HG02943 (cell line): ENCODE measurements around the gene NAA16.
"Not testable (repeated sequence)": the region's sequence is repeated elsewhere in the genome, so short reads cannot be mapped to it uniquely, and the experiment has no call there.

ENCODE experiments used
- ATAC-seq: cut with Tn5 transposase; IDR thresholded peaks from one replicate; pipeline ENCODE4 v1.9.1; 2021; ENCODE audit warnings: mild to moderate bottlenecking, low read depth, moderate library complexity; ENCODE audit not compliant: unreplicated experiment

NAA16 gene

DNA sequence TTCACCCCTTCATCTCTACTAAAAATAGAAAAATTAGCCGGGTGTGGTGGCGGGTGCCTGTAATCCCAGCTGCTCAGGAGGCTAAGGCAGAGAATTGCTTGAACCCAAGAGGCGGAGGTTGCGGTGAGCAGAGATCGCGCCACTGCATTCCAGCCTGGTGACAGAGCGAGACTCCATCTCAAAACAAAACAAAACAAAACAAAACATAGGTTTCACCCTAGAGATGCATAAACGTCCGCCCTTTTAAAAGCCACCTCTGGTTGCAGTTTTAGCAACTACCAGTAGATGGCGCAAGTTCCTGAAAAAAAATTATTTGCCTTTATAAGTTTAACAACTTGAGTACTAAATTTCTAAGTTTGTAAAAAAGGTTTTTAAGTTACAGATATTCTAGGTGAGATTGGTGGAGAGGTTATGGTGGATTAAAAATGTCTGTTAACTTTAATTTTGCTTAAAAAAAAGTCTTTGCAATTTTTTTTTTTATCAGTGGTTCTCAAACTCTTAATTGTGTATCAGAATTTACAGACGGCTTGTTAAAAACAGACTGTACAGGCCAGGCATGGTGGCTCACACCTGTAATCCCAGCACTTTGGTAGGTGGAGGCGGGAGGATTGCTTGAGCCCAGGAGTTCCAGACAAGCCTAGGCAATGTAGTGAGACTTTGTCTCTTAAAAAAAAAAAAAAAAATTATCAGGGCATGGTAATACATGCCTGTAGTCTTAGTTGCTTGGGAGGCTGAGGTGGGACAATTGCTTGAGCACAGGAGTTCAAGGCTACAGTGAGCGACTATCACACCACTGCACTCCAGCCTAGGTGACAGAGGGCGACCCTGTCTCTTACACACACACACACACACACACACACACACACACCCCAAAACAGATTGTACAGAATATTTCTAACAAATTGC lies 42.1 kb downstream of the NAA16 start:
- ATAC-seq, result no peak

DNA sequence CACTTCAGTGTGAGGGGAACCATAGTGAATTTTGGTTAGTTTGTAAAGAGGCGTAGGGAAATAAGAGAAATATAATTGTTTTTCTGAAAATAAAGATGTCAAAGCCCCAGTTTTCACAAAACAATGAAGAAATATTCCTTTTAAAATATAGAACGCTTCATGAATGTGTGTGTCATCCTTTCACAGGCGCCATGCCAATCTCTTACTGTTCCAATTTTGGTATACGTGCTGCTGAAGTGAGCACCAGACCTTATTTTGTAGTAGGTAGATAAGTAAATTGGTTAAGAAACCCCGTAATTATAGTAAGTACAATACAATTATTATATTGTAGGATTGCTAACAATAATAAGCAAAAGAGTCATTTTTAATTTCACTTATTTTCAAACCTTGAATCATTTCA lies 43.3 kb downstream of the NAA16 start:
- no peak for ATAC-seq

DNA sequence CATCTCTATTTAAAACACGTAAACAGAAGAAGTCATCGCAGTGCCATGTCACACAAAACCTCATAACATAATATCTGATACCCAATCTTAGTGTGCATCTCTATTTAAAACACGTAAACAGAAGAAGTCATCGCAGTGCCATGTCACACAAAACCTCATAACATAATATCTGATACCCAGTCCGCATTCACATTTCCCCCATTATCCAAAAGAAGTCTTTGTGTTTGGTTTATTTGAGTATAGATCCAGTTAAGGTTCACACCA lies 45.2 kb downstream of the NAA16 start:
- ATAC-seq, result not testable (repeated sequence)

DNA sequence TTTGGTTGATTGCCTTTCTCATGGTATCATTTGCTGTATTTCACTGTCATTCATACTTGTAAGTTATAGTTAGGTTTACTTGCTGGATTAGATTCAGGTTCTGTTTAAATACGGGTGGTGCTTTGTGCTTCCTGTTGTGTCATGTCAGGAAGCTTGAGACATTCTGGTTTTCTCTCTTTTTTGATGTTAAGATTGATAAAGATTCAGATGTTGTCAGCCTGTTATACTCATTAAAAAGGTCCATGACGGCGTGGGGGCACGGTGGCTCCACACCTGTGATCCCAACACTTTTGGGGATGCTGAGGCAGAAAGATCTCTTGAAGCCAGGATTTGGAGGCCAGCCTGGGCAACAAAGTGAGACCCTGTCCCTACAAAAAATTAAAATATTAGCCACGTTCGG lies 45.7 kb downstream of the NAA16 start:
- ATAC-seq, result no peak

DNA sequence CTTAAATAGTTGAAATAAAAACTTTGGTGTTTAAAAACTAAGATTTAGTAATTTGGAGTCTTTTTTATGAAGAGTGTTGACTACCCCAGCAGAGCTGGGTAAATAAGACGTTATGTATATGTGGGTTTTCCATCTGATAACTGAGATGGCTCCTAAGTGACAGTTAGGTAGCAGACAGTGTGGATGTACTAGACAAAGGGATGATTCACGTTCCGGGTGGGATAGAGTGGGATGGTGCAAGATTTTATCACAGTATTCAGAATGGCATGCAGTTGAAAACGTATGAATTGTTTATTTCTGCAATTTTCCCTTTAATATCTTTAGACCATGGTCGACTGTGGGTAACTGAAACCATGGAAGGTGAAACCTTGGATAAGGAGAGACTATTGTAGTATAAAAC lies 50.4 kb downstream of the NAA16 start:
- ATAC-seq, result no peak

DNA sequence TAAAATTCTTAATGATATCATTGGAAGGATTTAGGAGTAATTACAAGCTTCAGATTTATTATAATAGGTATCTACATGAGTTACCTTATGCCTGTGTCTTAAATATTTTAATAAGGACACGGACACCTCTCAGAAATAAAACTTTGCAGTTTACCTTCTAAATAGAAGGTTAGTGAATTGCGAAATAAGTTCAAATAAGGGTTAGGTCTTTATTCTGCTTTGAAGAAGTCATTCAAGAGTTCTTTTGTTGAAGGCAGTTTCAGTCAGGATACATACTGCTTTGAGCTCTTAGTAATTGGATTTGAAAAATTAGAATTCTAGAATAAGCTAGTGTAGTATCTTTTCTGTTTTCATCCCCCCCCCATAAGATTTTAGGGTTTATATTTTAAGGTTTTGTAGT lies 53.0 kb downstream of the NAA16 start:
- ATAC-seq, result no peak

DNA sequence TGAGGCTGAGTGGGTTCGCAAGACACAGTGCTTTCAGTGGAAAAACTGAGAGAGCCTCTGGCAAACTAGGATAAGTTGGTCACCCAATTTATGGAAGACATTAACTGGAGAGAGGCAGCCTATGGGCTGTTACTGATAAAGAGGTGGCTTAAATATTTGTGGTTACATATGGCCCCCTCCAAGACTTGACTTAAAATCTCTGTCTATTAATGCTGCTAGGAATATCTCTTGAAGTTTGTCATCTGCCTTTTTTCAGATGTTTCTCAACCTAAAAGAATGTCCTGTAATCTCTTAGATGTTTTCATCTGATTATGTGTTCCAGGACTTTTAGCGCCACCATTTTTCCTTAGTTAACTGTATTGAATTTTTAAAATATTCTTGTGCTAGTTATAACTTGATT lies 54.6 kb downstream of the NAA16 start:
- no peak for ATAC-seq

DNA sequence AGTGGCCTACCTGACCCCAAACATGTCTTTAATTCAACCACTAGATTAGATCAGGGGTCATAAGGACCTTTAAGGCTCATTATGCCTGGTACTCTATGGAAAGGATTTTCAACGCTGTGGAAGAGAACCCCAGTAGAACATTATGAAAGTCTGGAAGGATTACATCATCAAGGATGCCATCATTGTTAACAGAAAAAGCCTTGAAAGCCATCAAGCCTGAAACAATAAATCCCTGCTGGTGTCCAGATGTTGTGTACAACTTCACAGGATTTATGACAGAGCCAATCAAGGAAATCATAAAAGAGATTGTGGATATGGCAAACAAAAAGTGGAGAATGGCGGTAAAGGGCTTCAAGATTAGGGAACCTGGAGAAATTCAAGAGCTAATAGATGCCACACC lies 59.7 kb downstream of the NAA16 start:
- ATAC-seq, result no peak

DNA sequence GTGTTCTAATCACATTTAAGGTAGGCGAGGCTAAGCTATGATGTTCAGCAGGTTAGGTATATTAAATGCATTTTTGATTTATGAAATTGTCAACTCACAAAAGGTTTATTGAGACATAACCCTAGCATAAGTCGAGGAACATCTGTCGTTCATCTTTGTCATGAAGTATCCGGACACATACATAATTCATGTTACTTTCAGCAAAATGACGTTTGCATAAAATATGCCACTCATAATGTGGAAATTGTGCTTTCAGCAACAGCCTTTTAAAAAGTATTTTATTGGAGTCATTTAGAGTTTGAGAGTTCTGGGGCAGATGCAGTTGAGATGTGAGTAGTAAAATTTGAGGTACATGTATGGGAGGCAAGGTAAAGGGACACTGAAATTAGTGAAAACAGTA lies 66.4 kb downstream of the NAA16 start:
- no peak for ATAC-seq

DNA sequence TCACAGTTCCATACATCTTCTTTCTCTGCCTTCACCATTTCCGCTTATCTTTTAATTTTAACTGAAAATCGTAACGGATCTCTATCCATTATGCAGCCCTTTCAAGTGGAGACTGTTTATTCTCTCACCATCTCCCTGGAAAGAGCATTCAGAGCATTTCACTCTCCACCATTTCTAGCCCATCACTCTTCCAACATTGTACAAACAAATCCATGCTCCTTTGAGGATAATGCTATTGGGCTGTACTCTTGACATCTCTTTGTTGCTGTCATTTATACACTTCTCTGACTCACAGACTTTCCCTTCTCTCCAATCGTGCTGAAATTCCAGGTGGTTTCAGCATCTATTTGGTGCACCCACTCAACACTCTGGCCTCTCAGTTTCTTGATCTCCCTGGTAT lies 71.4 kb downstream of the NAA16 start:
- ATAC-seq, result no peak

DNA sequence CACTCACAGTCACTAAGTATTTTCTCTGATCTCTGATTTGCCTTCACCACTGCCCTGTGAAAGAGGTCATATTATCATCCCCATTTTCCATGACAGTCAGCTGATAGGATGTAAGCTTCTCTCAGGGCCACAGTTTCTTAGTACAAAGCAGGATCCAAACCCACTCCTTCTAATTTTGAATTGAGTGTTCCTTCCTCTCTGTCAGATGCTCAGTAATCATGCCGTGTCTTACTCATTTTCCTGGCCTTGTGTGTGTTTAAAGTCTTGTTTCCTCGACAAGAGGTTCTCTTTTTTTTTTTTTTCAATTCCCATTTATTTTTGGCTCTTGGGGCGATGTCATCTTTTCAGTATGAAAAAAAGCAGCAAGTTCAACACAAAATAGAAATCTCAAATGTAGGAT lies 72.3 kb downstream of the NAA16 start:
- ATAC-seq, result no peak

DNA sequence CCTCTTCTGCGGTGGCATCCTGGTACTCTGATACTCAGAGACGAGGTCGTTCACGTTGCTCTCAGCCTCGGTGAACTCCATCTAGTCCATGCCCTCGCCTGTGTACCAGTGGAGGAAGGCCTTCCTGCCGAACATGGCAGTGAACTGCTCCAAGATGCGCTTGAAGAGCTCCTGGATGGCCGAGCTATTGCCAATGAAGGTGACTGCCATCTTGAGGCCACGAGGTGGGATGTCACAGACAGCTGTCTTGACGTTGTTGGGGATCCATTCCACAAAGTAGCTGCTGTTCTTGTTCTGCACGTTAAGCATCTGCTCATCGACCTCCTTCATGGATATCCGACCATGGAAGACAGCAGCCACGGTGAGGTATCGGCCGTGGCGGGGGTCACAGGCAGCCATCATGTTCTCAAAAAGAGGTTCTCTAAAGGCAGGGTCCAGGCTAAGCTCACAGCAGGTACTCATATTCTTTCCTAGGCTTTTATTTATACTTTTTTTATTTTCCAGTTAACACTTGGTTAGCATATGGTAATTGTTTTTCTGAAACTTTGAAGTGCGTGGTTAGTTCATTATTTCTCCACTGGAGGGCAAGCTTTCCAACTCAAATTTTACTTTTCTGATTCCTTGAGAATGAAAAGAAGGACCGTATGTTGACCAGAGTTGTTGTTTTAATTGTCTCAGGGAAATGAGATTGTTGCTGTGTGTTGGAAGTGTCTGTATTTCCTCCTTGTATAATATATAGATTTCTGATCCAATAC lies 73.9 kb downstream of the NAA16 start:
- ATAC-seq, result no peak

DNA sequence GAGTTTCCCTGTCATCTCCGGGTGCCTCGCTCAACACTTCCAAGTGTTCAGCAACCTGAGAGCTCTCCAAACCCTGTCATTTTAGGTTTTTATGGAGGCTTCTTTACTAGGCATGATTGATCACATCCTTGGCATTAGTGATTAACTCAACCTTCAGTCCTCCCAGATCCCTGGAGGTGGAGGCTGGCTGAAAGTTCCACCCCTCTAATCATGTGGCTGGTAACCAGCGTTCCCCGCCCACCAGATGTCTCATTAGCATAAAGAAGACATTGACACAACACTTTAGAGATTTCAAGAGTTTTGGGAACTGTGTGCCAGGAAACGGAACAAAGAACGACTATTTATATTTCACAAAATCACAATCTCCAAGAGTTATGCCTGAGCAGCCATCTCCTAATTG lies 75.1 kb downstream of the NAA16 start:
- ATAC-seq, result no peak

DNA sequence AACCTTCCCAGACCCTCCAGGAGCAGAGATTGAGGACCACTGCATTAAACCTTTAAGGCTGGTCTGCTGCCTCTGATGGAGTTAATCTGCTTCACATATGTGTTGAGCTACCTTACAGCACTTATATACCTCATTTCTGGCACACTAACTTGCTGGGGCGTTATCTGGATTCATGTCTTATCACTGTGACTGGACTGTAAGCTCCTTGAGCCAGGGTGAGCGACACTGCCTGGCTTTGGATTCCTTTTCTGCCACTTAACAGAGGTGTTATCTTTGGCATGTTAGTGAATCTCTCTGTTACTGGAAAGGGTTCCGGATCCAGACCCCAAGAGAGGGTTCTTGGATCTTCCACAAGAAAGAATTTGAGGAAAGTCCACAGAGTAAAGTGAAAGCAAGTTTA lies 76.5 kb downstream of the NAA16 start:
- ATAC-seq, result no peak

DNA sequence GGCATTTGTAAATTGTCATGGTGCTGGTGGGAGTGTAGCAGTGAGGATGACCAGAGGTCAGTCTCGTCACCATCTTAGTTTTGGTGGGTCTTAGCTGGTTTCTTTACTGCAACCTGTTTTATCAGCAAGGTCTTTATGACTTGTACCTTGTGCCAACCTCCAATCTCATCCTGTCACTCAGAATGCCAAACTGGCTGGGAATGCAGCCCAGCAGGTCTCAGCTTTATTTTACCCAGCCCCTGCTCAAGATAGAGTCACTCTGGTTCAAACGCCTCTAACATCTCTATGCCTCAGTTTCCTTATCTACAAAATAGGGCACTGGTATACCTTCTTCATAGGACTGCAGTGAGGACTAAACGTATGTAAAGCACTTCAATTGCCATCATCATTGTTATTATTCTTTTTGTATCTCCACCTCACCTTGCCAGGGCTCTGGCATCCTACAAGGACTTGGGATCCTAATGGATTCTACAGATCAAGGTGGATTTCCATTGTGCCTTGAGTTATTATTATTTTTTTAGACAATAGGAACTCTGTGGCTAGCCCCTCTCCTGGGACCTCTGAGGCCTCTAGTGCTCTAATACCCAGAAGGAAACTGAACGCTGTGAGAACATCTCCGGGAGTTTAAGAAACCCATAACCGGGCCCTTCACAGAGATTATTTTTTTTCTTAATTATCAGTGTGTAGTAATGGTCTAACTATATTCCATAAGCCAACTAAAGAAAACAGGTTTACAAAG lies 77.2 kb downstream of the NAA16 start:
- ATAC-seq, result no peak

DNA sequence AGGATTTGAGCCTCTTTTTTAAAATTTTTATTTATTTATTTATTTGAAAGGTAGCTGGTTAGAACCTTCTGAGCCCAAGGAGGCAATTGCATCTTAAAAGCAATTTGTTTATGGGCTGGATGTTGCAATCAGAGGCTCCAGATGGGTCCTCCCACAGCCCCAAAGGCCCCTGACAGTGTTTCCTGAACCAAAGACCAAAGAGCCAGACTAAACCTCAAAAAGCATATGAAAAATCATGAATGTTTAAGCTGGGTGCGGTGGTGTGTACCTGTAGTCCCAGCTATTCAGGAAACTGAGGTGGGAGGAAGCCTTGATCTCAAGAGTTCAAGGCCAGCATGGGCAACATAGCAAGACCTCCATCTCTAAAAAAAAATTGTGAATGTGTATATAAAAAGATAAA lies 78.5 kb downstream of the NAA16 start:
- no peak for ATAC-seq

DNA sequence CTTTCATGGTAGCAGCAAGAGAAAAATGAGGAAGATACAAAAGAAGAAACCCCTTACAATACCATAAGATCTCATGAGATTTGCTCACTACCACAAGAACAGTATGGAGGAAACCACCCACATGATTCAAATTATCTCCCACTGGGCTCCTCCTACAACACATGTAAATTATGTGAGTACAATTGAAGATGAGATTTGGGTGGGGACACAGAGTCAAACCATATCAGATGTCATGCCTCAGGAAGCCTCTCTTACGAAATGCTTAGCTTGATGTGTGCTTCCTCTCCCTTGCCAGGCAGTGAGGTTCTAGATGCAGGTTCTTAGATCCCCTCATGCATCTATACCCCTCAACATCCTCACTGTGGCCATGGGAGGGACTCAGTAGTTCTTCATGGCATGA lies 83.1 kb downstream of the NAA16 start:
- no peak for ATAC-seq

DNA sequence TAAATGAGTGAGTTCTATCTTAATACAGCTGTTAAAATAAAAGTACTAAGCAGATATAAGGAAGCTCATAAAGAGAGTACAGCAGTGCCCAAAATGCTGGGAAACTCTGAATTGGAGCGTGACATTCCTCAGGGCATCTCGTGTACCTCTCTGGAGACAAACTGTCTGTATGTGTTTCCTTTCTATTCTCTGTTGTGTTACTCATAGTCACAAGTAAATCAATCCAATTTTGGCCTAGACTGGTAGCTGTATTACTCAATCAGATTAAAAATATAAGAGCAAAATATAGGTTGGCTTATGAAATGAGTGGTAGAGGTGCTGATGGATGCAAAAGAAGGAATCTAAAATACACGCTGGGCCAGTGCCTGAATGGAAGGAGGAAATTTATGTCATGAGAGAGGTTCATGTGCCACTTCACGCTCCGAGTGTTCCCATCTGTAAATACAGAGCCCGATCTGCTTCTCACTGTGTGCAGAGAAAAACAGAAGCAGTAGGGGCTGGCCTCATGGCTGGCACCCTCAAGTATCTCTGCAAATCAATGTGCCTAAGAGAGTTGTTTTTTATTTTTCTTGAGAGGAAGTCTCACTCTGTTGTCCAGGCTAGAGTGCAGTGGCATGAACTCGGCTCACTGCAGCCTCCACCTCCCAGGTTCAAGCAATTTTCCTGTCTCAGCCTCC lies 87.6 kb downstream of the NAA16 start:
- ATAC-seq, result no peak

DNA sequence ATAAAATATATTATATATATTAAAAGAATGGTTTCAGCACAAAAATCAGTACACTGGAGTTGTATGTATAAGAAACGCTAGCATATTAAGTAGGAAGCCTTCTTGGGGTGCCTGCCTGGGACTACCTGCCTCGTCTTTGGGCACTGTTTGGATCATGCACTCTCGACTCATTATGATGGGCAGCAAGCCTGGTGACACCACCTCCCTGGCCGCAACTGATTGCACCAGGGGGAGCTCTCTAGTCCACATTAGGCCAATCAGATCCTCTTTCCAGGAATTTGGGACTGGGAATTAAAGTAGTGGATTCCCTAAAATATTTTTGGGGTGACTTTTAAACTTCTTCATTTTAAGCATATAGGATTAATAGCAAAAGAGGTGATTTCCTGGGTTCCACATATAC lies 90.3 kb downstream of the NAA16 start:
- no peak for ATAC-seq

DNA sequence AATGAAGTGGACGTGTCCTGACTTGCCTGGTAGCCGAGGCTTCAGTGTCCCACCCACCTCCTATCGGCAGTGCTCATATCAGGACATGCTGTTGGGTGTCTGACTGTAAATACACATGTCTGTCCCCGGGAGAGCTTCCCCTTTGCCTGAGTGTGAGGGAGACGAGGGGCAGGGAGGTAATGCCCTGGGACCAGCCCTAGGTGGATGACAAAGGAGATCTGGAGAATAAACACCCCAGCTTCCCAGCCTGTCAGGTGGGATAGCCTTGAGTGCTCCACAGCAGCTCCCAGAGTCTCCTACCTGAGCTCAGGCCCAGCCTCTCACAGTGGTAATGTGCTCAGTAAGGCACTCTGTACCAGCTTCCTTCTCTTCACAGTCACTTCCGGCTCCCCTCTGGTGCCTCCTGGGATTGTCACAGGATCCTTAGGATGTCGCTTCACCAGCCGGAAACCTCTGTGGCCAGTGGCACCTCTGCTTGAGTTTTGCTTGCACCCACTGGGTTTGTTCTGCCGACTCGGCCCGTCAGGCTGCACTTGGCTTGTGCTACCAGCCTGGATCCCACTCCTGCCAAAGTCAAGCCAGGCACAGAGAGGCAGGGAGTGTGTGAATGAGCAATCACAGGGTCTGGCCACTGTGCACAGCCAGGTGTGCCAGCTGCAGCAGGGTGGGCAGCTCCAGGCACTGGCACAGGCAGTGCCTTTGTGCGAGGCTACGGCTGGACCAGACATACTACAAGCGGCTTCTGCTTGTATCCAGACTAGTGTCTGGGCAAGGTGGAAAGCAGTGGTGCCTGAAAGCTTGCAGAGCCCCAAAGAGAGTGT lies 91.8 kb downstream of the NAA16 start:
- no peak for ATAC-seq
